Esophagus muscularis mucosa (tissue), 4 donors: Measurements from ENCODE around the gene ZCCHC8. TPM values are rescaled to one million over a fixed set of nuclear protein-coding genes. Genes with fewer than 3 reads are reported as not detected.
"Not testable (repeated sequence)": the region's sequence is repeated elsewhere in the genome, so short reads cannot be mapped to it uniquely, and the experiment has no call there.

Experiments
- DNase-seq: peaks from one replicate; pipeline ENCODE4 v3.0.0-alpha.2; 2017; ENCODE audit errors: extremely low spot score
- H3K27ac ChIP-seq, 4 donors: fragments of 200-600 bp; sonication (generic); replicated peaks in 1 of 4; 1 replicate in 3 of 4; 2 replicates in 1 of 4; pipeline ENCODE4 v1.5.1; 2016 to 2019; ENCODE audit warnings: mild to moderate bottlenecking in 1 of 4
- H3K27me3 ChIP-seq, 4 donors: fragments of 200-600 bp; sonication (generic); one replicate each; pipeline versions ENCODE4 v1.5.1 to v1.6.0; 2016 to 2019
- H3K36me3 ChIP-seq, 4 donors: fragments of 200-600 bp; sonication (generic); one replicate each; pipeline ENCODE4 v1.5.1; 2016 to 2019
- H3K4me1 ChIP-seq, 4 donors: fragments of 200-600 bp; sonication (generic); one replicate each; pipeline ENCODE4 v1.5.1; 2016 to 2019
- H3K4me3 ChIP-seq, 4 donors: fragments of 200-600 bp; sonication (generic); 1 replicate in 2 of 4; 2 replicates in 2 of 4; pipeline ENCODE4 v1.5.1; 2016 to 2019; ENCODE audit warnings: mild to moderate bottlenecking in 4 of 4, moderate library complexity in 1 of 4
- H3K9me3 ChIP-seq, 4 donors: fragments of 200-600 bp; sonication (generic); 1 replicate in 3 of 4; 2 replicates in 1 of 4; pipeline ENCODE4 v1.5.1; 2016 to 2019
- EP300 ChIP-seq: sonication (generic); formaldehyde crosslinking; IDR thresholded peaks from one replicate; pipeline ENCODE4 v1.6.1; 2017; ENCODE audit warnings: antibody characterized with exemption
- POLR2A ChIP-seq: fragments of 450-650 bp; IDR thresholded peaks from one replicate; pipeline ENCODE4 v1.6.1; 2017; ENCODE audit warnings: antibody characterized with exemption, moderate library complexity, mild to moderate bottlenecking, low read depth
- POLR2AphosphoS5 ChIP-seq, 2 donors: sonication (generic); formaldehyde crosslinking; IDR thresholded peaks; one replicate each; pipeline ENCODE4 v1.6.1; 2017; ENCODE audit warnings: antibody characterized with exemption in 2 of 2
- WGBS: methylation state at CpG from one replicate; pipeline ENCODE4 v1.1.5; 2018; 5-methylcytosine and 5-hydroxymethylcytosine counted together
- intact Hi-C: fragments of 100-400 bp; cut with DNase I; formaldehyde crosslinking; loops from one replicate; pipeline ENCODE4 v1.15.1; 2023
- total RNA-seq, 4 donors: library from RNA; depleted of rRNA; stranded (reverse); fragments of >200 nt; gene quantifications; one replicate each; pipeline versions ENCODE4 v1.1.0 to v1.2.1, GENCODE V29; 2016
- TF ChIP-seq, protein P1 (sequence below), 3 experiments: fragments of 200-600 bp in 2 of 3; fragments of 450-650 bp in 1 of 3; sonication (generic) in 2 of 3; IDR thresholded peaks; one replicate each; pipeline ENCODE4 v1.5.1; 2017 to 2019; ENCODE audit warnings: antibody characterized with exemption in 3 of 3, mild to moderate bottlenecking in 2 of 3, moderate library complexity in 1 of 3

The ZCCHC8 gene
- total RNA-seq, 4 donors from 2014 or later = 12.1 to 19.1 (median 14.1) TPM

DNA sequence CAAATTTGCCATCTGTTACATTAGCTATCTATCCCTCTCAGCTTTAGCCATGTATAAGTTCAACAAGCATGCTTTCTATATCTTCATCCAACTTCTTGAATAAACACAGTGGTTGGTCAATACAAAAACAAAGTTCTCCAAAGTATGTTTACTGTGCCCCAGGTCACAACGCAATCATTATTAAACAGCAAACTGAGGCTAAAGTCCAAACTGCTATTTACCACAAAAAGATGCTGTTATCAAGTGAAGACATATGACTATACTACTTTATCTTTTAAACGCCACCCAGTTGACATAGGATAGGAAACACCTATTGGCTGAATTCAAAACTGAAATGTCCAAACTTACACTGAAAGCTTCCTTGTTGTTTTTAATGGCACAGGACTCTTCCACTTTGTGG is 11.7 kb downstream of the ZCCHC8 start:
- intact Hi-C loops = no loop called here
- no peaks in the 10 kb centered on the region for H3K9me3 ChIP-seq
- peaks cover 57 to 97% (median 91%) of the 10 kb centered on the region in 4 donors for H3K36me3 ChIP-seq

DNA sequence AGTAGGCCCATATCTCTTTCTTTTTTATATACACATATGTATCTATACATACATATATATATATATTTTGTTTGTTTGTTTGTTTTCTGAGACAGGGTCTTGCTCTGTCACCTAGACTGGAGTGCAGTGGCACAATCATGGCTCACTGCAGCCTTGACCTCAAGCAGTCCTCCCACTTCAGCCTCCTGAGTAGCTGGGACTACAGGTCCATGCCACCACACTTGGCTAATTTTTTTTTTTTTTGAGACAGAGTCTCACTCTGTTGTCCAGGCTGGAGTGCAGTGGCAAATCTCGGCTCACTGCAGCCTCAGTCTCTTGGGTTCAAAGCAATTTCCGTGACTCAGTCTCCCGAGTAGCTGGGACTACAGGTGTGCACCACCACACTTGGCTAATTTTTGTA is 12.9 kb downstream of the ZCCHC8 start:
- 97% methylated on average over 3 of the region's 3 CpGs for WGBS

More for the DNA sequence above, 11.7 kb downstream of the ZCCHC8 start:
- 99% methylated on average over 2 of the region's 2 CpGs for WGBS
- TF ChIP-seq, protein P1, sequence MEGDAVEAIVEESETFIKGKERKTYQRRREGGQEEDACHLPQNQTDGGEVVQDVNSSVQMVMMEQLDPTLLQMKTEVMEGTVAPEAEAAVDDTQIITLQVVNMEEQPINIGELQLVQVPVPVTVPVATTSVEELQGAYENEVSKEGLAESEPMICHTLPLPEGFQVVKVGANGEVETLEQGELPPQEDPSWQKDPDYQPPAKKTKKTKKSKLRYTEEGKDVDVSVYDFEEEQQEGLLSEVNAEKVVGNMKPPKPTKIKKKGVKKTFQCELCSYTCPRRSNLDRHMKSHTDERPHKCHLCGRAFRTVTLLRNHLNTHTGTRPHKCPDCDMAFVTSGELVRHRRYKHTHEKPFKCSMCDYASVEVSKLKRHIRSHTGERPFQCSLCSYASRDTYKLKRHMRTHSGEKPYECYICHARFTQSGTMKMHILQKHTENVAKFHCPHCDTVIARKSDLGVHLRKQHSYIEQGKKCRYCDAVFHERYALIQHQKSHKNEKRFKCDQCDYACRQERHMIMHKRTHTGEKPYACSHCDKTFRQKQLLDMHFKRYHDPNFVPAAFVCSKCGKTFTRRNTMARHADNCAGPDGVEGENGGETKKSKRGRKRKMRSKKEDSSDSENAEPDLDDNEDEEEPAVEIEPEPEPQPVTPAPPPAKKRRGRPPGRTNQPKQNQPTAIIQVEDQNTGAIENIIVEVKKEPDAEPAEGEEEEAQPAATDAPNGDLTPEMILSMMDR (IDR thresholded peaks at IDR 0.05) = no peak
- TF ChIP-seq POLR2A = no peak
- no peak for TF ChIP-seq EP300
- no peak for TF ChIP-seq POLR2AphosphoS5 (IDR thresholded peaks at IDR 0.05)
- H3K4me3 ChIP-seq = no peak overlapping the region
- no peaks in the 10 kb centered on the region for H3K4me1 ChIP-seq
- H3K27me3 ChIP-seq = no peaks in the 10 kb centered on the region
- no peak overlapping the region for H3K27ac ChIP-seq
- DNase-seq = no peak

DNA sequence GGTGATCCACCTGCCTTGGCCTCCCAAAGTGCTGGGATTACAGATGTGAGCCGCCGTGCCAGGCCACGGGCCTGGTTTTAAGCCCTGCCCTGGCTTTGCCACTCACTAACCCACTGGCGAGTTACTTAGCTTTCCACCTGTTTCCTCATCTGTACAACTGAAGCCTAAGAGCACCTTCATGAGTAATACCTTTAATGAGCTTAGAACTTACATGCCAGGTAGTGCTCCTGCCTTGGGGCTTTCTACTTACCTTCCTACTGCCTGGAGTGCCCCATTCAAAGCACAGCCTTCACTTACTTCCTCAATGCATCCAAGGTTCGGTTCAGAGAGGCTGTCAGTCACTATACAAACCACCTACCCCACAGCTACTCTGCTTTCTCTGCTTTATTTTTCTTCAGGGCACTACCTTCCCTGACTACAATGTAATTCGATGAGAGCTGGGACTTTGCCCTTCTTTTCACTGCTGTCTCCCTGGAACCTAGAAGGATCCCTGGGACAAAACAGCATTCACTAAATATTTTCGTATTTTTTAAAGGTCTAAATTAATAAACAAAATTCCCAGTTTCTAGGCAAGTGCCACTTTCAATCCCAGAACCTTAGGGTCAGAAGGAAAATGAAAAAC is 13.8 kb downstream of the ZCCHC8 start:
- H3K4me1 ChIP-seq = no peaks in the 10 kb centered on the region
- no peak for DNase-seq
- H3K27ac ChIP-seq = no peak overlapping the region
- WGBS = 94% methylated on average over 7 of the region's 7 CpGs
- TF ChIP-seq POLR2AphosphoS5 (IDR thresholded peaks at IDR 0.05) = no peak
- TF ChIP-seq EP300 = no peak
- TF ChIP-seq POLR2A = no peak
- TF ChIP-seq, protein P1 (IDR thresholded peaks at IDR 0.05) = no peak
- H3K4me3 ChIP-seq = no peak overlapping the region
- no peaks in the 10 kb centered on the region for H3K9me3 ChIP-seq
- intact Hi-C loops = no loop called here
- H3K36me3 ChIP-seq = peaks cover 50 to 98% (median 92%) of the 10 kb centered on the region in 4 donors
- no peaks in the 10 kb centered on the region for H3K27me3 ChIP-seq

More for the DNA sequence above, 12.9 kb downstream of the ZCCHC8 start:
- H3K9me3 ChIP-seq, H3K4me3 ChIP-seq, H3K27me3 ChIP-seq, H3K4me1 ChIP-seq, DNase-seq, H3K27ac ChIP-seq, intact Hi-C loops: not testable (repeated sequence)
- peaks cover 55 to 100% (median 95%) of the 10 kb centered on the region in 4 donors for H3K36me3 ChIP-seq

DNA sequence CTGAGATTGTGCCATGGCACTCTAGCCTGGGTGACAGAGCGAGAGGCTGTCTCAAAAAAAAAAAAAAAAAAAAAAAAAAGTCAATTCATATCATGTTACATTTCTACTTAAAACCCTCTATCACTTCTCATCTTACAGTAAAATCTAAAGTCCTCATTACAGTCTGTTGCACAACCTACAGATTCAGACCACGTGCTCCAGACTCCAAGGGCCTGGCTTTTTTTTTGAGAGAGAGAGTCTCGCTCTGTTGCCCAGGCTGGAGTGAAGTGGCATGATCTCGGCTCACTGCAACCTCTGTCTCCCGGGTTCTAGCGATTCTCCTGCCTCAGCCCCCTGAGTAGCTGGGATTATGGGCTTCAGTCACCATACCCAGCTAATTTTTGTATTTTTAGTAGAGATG is 14.4 kb downstream of the ZCCHC8 start:
- peaks cover 48 to 98% (median 92%) of the 10 kb centered on the region in 4 donors for H3K36me3 ChIP-seq
- intact Hi-C loops = not testable (repeated sequence)
- WGBS = 90% methylated on average over 6 of the region's 6 CpGs

GRCh38 chr12:122484385-122484784 is 16.3 kb downstream of the ZCCHC8 start:
- H3K4me1 ChIP-seq, H3K27ac ChIP-seq, H3K9me3 ChIP-seq, H3K4me3 ChIP-seq, H3K27me3 ChIP-seq, intact Hi-C loops, DNase-seq: not testable (repeated sequence)
- peaks cover 46 to 98% (median 93%) of the 10 kb centered on the region in 4 donors for H3K36me3 ChIP-seq
- WGBS = 100% methylated on average over 1 of the region's 1 CpG

More for the DNA sequence above, 14.4 kb downstream of the ZCCHC8 start:
- not testable (repeated sequence) for H3K4me1 ChIP-seq, H3K27me3 ChIP-seq, H3K9me3 ChIP-seq, DNase-seq, H3K4me3 ChIP-seq, H3K27ac ChIP-seq

DNA sequence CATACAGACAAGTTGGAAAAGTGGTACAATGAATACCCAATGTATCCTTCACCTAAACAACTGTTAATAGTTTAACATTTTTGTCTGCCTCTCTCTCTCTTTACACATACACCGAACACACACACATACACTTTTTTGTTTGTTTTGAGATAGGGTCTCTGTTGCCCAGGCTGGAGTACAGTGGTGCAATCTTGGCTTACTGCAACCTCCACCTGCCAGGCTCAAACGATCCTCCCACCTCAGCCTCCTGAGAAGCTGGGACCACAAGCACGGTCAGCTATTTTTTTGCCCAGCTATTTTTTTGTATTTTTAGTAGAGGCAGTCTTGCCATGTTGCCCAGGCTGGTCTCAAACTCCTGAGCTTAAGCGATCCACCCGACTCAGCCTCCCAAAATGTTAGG is 16.8 kb downstream of the ZCCHC8 start:
- Histone ChIP-seq H3K4me1 (no peaks in the 10 kb centered on the region), H3K4me3 (no peak overlapping the region), H3K9me3 (no peaks in the 10 kb centered on the region), H3K27me3 (no peaks in the 10 kb centered on the region), H3K27ac (no peak overlapping the region), H3K36me3 (peaks cover 45 to 98% (median 93%) of the 10 kb centered on the region in 4 donors)
- TF ChIP-seq, protein P1 (IDR thresholded peaks at IDR 0.05) = no peak
- TF ChIP-seq POLR2AphosphoS5 (IDR thresholded peaks at IDR 0.05) = no peak
- no peak for TF ChIP-seq EP300
- TF ChIP-seq POLR2A = no peak
- 90% methylated on average over 5 of the region's 5 CpGs for WGBS
- intact Hi-C loops = no loop called here
- DNase-seq = no peak
